ENCODE measurements around the gene OR10C1.

The OR10C1 gene

DNA sequence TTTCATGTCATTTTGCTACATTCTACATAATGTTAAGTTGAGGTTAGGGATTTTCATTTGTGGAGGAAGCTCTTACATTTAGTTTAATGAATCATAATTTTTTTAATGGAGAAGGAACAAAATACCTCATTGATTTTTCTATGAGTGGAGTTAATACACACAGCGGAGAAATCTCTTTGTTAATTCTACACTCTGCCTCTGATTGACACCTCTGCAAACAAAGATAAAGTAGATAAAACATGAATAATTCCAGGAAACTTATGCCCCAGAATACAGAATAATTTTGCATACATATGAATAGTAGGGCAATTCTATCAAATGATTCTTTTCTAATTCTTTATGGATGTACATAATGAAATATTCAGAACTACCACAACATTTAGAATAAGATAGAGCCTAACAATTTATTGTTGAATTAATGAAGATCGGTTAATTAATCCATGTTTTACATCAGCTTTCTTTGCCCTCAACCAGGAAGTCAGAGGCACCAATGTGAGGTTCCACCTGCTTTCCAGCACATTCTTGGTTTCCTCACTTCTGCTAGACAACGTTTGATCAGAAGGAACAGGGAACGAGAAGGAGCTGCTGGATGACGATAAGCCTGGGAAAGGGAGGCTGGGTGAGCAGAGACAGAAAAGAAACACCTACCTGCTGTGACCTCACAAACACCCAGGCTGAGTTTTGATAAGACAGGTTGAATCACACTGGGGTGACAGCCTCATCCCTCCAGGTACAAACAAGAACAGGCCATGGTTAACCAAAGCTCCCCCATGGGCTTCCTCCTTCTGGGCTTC, 22.1 kb downstream of the OR10C1 start:
- Mint-ChIP-seq H3K9me3 (no peaks in the 10 kb centered on the region), H3K27ac (no peak overlapping the region), H3K4me1 (no peaks in the 10 kb centered on the region), H3K4me3 (no peak overlapping the region), H3K27me3 (peaks cover 42% of the 10 kb centered on the region)
- DNase-seq (no peak), ATAC-seq (no peak)

DNA sequence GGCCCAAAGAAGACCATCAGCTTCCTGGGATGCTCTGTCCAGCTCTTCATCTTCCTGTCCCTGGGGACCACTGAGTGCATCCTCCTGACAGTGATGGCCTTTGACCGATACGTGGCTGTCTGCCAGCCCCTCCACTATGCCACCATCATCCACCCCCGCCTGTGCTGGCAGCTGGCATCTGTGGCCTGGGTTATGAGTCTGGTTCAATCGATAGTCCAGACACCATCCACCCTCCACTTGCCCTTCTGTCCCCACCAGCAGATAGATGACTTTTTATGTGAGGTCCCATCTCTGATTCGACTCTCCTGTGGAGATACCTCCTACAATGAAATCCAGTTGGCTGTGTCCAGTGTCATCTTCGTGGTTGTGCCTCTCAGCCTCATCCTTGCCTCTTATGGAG, 22.9 kb downstream of the OR10C1 start:
- Mint-ChIP-seq H3K27ac (peak overlapping the region in 1 of 2 donors; percentile 5), H3K27me3 (peaks cover 42% of the 10 kb centered on the region), H3K9me3 (no peaks in the 10 kb centered on the region), H3K4me1 (no peaks in the 10 kb centered on the region), H3K4me3 (no peak overlapping the region)
- no peak for ATAC-seq
- DNase-seq = no peak

DNA sequence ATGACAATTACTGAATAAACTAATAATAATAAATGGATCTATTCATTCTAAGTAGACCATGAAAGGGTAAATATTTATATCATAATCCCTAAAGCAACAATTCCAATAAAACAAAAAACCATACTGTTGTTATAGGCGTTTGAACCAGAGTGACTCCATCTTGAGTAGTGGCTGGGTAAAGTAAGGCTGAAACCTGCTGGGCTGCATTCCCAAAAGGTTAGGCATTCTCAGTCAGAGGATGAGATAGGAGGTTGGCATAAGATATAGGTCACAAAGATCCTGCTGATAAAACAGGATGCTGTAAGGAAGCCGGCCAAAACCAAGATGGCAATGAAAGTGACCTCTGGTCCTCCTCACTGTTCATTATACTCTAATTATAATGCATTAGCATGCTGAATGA, 26.2 kb downstream of the OR10C1 start:
- H3K9me3 Mint-ChIP-seq = no peaks in the 10 kb centered on the region
- ATAC-seq = no peak
- H3K4me1 Mint-ChIP-seq = no peaks in the 10 kb centered on the region
- no peak overlapping the region for H3K4me3 Mint-ChIP-seq
- H3K27ac Mint-ChIP-seq = peak overlapping the region in 1 of 2 donors; percentile 59
- peaks cover 21% of the 10 kb centered on the region for H3K27me3 Mint-ChIP-seq
- DNase-seq = no peak

DNA sequence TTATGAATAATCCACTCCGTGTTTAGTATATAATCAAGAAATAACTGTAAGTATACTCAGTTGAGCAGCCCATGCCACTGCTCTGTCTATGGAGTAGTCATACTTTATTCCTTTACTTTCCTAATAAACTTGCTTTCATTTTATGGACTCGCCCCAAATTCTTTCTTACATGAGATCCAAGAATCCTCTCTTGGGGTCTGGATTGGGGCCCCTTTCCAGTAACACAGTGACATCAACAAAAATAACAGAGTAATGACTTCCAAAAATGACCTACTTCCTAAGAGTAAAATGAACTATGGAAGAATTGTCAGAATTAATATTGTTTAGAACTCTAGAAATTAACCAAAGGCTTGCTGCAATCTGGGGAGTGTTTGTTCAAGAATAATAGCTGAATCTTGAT, 26.7 kb downstream of the OR10C1 start:
- Mint-ChIP-seq H3K9me3 (no peaks in the 10 kb centered on the region), H3K4me3 (no peak overlapping the region), H3K27me3 (peaks cover 21% of the 10 kb centered on the region), H3K4me1 (no peaks in the 10 kb centered on the region), H3K27ac (no peak overlapping the region)
- no peak for ATAC-seq
- DNase-seq = no peak

DNA sequence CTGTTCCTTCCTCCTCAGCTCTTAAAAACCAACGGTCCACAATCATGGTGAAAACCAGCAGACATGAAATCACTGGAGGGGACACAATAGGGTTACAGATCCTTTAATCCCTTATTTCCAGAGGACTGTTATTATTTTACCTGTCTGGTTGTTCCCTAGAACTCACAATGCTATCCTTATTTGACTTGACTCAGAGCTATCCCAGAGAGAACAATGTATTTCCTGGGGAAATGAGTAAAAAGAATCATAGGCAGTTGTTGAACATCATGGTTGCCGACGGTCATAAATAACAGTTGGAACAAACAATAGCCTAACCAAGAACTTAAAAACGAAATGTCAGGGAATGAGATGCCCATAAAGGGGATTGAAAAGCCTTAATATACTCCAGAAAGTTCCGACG, 27.1 kb downstream of the OR10C1 start:
- Mint-ChIP-seq H3K27ac (no peak overlapping the region), H3K4me3 (no peak overlapping the region), H3K4me1 (no peaks in the 10 kb centered on the region), H3K9me3 (no peaks in the 10 kb centered on the region), H3K27me3 (peaks cover 21% of the 10 kb centered on the region)
- ATAC-seq (no peak), DNase-seq (no peak)

DNA sequence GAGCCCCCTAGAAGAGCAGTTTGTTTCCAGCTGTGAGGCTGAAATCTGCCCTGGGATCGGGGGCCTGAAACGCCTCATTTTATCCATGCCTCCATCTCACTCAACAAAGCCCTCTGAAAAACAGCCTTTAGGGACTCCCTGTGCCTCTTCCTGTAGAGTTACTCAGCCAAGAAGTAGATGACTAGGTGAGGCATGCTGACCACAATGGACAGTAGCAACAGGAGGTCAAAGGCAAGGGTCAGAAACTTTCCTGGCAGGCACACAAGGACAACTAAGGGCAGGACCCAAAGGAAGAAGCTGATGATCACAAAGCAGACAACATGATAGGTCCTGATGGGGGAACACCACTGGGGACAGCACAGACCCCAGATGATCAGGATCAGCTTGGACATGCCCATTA, 35.9 kb downstream of the OR10C1 start:
- Mint-ChIP-seq H3K9me3 (no peaks in the 10 kb centered on the region), H3K27ac (peak overlapping the region in 1 of 2 donors; percentile 44), H3K27me3 (peaks cover 22% of the 10 kb centered on the region), H3K4me1 (no peaks in the 10 kb centered on the region), H3K4me3 (no peak overlapping the region)
- ATAC-seq (no peak), DNase-seq (no peak)

DNA sequence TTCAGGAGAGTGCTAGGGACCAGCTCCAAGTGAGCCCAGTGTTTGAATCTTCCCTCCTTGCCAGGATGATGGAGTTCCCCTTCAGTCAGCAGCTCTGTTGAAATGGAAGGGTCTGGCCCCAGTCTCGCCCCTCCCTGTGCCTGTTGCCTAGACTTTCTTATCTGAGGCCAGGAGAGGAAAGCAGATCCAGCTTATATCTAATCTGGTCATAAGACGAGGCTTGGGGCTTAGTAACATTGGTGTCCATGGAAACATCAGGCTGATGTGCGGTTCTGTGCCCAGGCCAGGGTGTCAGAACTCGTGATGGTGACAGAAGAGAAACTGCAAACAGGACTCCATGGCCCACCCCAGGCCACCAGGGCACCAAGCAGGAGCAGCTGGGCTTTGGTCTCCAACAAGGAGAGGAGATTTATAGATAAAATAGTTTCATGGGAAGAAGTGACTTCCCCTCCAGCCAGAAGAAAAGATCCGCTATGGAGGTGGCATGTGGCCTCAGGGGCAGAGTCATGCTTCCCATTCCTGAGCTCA, 38.9 kb downstream of the OR10C1 start:
- H3K27me3 Mint-ChIP-seq = peaks cover 13% of the 10 kb centered on the region
- ATAC-seq = no peak
- DNase-seq = no peak
- no peak overlapping the region for H3K4me3 Mint-ChIP-seq
- peaks cover 0 to 3% of the 10 kb centered on the region in 2 donors for H3K9me3 Mint-ChIP-seq
- H3K27ac Mint-ChIP-seq = no peak overlapping the region
- H3K4me1 Mint-ChIP-seq = no peaks in the 10 kb centered on the region

DNA sequence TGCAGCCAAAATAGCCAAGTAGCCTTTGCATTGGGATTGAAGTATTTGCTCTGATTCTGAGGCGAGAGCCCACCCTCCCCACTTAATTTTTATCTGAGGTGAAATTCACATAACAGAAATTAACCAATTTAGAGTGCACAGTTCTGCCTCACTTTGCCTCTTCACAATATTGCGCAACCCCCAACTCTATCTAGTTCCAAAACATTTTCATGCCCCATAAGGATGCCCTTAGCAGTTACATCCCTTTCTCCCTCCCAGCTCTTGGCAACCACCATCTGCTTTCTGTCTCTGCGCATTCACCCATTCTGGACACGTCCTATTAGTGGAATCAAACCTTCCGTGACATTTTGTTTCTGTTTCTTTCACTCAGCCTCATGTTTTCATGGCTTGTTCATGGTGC, 39.6 kb downstream of the OR10C1 start:
- Mint-ChIP-seq H3K27ac (no peak overlapping the region), H3K9me3 (peaks cover 0 to 3% of the 10 kb centered on the region in 2 donors), H3K4me3 (no peak overlapping the region), H3K27me3 (peaks cover 7% of the 10 kb centered on the region), H3K4me1 (no peaks in the 10 kb centered on the region)
- no peak for DNase-seq
- no peak for ATAC-seq

DNA sequence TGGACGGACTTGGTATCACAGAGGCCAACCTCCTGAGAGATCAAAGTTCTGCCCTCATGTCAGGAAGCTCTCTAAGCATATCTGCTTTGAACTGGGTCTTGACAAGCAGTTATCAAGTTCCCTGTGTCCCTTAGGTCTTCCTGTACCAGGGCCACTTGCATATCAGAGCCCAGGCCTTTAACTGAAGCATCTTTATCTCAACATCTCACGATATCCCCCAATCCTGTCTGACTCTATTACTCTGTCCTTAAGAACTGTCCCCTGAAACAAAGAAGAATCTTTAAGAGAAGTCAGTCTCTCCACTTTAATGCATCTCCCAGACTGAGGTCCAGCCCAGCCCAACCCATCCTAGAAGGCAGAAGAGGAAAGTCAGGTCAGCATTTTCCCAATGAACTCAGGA, 40.5 kb downstream of the OR10C1 start:
- Mint-ChIP-seq H3K27ac (no peak overlapping the region), H3K27me3 (peaks cover 7% of the 10 kb centered on the region), H3K4me1 (no peaks in the 10 kb centered on the region), H3K9me3 (peaks cover 0 to 3% of the 10 kb centered on the region in 2 donors), H3K4me3 (no peak overlapping the region)
- ATAC-seq (no peak), DNase-seq (no peak)

DNA sequence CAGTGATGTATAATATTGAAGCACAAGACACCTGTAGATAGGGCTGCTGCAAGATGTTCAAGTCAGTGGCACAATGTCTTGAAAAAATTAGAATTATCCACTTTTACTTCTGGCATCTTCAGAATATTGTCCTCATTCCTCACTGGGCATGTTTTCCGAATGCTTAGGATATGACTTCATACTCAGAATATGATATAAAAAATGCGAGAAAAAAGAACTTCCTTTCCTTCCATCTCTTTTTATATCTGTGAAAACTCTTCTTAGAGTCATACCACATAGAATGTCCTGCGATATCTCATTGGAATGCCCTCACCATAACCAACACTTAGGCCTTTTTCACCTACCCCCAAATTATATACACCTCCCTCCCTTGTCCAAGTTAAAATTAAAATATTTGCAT, 44.1 kb downstream of the OR10C1 start:
- peaks cover 0 to 3% of the 10 kb centered on the region in 2 donors for H3K9me3 Mint-ChIP-seq
- no peak for DNase-seq
- ATAC-seq = no peak
- no peaks in the 10 kb centered on the region for H3K4me1 Mint-ChIP-seq
- H3K27ac Mint-ChIP-seq = no peak overlapping the region
- H3K4me3 Mint-ChIP-seq = no peak overlapping the region
- H3K27me3 Mint-ChIP-seq = peaks cover 24% of the 10 kb centered on the region

DNA sequence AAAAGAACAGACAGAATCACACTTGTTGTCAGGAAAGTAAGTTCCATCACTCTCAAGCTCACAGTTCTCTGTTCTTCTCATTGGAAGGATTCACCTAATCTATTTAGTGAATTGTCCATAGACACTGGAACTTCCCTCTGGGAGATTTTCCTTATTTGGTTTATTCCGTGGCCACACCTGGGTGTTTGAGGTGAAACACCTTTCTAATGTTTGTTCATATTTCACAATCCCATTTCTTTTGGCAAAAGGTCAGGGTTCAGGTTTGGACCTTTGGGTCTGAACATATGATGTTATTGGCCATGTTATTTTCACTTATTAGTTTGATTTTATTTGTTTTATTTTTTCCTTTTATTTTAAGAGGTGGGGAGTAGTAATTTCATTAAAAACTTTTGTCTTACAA, 44.6 kb downstream of the OR10C1 start:
- H3K9me3 Mint-ChIP-seq = peaks cover 0 to 3% of the 10 kb centered on the region in 2 donors
- DNase-seq (no peak), ATAC-seq (no peak)
- peaks cover 24% of the 10 kb centered on the region for H3K27me3 Mint-ChIP-seq
- no peak overlapping the region for H3K4me3 Mint-ChIP-seq
- no peaks in the 10 kb centered on the region for H3K4me1 Mint-ChIP-seq
- no peak overlapping the region for H3K27ac Mint-ChIP-seq

DNA sequence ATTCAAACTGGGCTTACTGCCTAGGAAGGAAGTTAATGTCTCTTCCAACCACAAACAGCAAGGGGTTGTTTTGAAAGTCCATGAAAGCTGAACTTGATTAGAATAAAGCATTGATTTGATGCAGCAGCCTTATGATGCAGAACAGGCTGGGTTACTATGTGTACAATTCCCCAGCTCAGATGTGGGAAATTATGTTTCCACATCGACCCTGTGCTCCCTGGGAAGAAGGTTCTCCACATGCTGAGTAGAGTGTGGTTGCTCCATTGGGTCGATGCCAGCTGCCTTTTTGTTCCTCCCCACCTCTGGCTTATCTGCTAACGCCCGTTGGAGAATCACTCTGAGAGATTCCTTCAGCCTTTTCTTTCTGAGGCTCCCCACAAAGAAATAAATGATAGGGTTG, 47.5 kb downstream of the OR10C1 start:
- Mint-ChIP-seq H3K27ac (no peak overlapping the region), H3K4me3 (no peak overlapping the region)

DNA sequence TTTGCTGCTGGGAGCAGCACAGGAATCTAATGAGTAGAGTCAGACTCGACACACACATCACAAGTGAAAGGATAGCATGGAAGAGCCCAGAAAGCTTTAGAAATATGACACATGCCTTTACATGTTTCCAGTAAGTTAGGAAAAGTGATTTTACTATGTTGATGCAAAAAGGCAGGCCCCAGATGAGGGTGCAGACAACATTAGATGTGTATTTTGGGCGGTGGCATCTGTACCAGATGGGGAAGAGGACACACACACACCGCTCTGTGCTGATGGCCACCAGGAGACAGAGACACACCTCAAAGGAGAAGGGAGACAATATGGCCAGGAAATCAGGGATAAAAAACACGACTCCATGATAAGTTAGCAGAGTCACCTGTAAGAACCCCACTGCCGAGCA, 48.0 kb downstream of the OR10C1 start:
- no peak for ATAC-seq
- Mint-ChIP-seq H3K27ac (no peak overlapping the region), H3K4me3 (no peak overlapping the region), H3K4me1 (no peaks in the 10 kb centered on the region), H3K27me3 (peaks cover 24% of the 10 kb centered on the region), H3K9me3 (no peaks in the 10 kb centered on the region)
- DNase-seq = no peak

More for the DNA sequence above, 47.5 kb downstream of the OR10C1 start:
- DNase-seq = no peak
- Mint-ChIP-seq H3K27me3 (peaks cover 24% of the 10 kb centered on the region), H3K9me3 (no peaks in the 10 kb centered on the region), H3K4me1 (no peaks in the 10 kb centered on the region)
- no peak for ATAC-seq

DNA sequence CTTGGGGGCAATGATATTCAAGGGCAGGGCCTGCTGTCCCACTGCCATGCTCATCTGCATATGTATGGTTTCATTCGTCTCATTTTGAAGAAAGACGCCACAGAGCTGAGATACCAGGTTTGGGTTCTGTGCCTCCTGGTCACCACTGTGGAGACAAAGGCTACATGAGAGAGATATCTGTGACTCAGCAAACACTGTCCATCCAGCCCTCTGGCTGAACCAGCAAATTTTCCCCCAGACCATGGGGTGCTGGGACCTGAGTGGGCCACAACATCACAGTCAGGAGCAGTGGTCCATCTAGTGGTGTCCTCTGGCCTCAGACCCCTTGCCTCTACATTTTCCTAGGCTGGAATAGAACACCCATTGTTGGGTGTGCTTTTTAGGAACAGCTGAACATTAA, 48.6 kb downstream of the OR10C1 start, which contains the start of gene MAS1L:
Gene MAS1L, minus strand, starts transcription at position 297 of the 400 bp plus-strand sequence. Its CDS starts 54 bp downstream, at position 243.
- Mint-ChIP-seq H3K27ac (no peak within 1 kb of the TSS), H3K4me1 (no peaks in the 10 kb centered on the region), H3K4me3 (no peak within 1 kb of the TSS), H3K27me3 (peaks cover 24% of the 10 kb centered on the region), H3K9me3 (no peaks in the 10 kb centered on the region)
- DNase-seq (no peak), ATAC-seq (no peak)

DNA sequence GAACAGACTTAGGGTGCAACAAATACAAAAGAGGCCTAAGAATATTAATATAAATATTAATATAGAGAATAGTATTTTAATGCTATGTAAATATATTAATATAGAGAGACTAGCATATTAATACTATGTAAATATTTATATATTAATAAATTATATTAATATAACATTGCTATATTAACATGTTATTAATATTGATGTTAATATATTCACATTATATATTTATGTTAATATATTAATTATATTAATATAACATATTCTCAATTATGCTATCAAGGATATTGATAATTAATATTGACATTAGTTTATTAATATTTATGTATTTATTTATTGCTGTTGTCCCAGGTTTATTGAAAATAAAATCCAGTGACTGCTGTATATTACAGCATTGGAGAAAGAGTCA, 49.8 kb downstream of the OR10C1 start:
- ATAC-seq (no peak), DNase-seq (no peak)
- no peak overlapping the region for H3K27ac Mint-ChIP-seq
- H3K4me1 Mint-ChIP-seq = no peaks in the 10 kb centered on the region
- no peaks in the 10 kb centered on the region for H3K9me3 Mint-ChIP-seq
- H3K4me3 Mint-ChIP-seq = no peak overlapping the region
- H3K27me3 Mint-ChIP-seq = peaks cover 24% of the 10 kb centered on the region

DNA sequence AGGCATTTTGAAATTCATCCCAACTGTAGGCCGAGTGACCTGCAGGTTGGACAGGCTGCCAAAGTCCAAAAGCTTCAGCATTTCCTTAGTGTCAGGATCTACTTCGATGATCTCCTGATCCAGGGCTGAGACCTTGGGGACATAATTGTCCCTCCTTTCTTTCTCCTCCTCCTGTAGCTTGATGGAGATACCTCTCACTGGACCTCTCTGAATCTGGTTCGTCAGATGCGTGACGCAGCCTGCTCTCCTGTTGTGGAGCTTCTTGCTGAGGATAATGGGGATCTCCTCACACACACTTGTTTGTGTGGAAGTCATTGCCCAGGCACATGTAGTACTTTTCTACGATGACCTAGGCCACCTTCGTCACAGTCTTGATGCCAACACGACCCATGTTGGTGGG, 50.2 kb downstream of the OR10C1 start:
- no peaks in the 10 kb centered on the region for H3K4me1 Mint-ChIP-seq
- no peak overlapping the region for H3K27ac Mint-ChIP-seq
- no peak for ATAC-seq
- H3K4me3 Mint-ChIP-seq = no peak overlapping the region
- no peak for DNase-seq
- peaks cover 24% of the 10 kb centered on the region for H3K27me3 Mint-ChIP-seq
- H3K9me3 Mint-ChIP-seq = no peaks in the 10 kb centered on the region

DNA sequence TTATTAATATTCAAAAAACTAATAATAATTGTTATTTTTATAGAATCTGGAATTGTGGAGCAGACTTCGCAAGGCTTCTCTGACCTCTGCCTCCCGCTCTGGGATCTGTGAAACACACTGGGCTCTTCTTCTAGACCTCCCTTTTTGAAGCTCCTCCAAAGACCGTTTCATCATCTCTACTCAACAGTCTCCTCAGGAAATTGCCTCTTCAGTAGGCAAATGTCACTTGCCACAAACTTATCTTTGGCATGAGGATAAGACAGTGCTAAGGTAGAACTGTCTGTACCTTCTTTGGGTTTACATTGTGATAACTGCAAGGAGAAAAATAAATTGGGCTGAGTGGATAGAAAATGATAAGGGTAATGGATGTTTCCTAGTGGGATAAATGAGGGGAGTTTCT, 50.9 kb downstream of the OR10C1 start:
- Mint-ChIP-seq H3K4me1 (no peaks in the 10 kb centered on the region), H3K9me3 (no peaks in the 10 kb centered on the region), H3K4me3 (no peak overlapping the region), H3K27me3 (peaks cover 24% of the 10 kb centered on the region), H3K27ac (no peak overlapping the region)
- DNase-seq = no peak
- no peak for ATAC-seq

Measured in stimulated activated naive CD8-positive, alpha-beta T cell treated with anti-CD3 and anti-CD28 coated beads, Interleukin-15, amount 100 ng/mL, for 72 hours (primary cell).